GM12874 (cell line): ENCODE results near the gene VTA1.

ENCODE experiments used
- CTCF ChIP-seq: IDR thresholded peaks from 2 replicates; pipeline ENCODE4 v1.5.1; 2011; ENCODE audit warnings: low read depth, mild to moderate bottlenecking, control low read depth, low read length, moderate library complexity; ENCODE audit not compliant: insufficient read depth

VTA1 gene

DNA sequence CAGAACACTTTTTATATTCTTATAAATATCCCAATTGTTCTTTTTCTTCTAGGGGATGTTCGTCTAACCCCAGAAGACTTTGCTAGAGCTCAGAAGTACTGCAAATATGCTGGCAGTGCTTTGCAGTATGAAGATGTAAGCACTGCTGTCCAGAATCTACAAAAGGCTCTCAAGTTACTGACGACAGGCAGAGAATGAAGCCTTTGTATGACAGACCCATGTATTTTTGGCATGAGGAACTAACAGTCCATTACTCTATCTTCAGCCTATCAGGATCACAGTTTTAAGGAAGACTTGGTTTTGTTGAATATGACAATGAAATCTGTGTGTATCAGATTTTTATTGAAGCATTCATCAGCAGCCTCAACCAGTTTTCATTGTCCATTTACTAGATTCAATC lies 71.4 kb downstream of the VTA1 start:
- TF ChIP-seq CTCF = no peak

DNA sequence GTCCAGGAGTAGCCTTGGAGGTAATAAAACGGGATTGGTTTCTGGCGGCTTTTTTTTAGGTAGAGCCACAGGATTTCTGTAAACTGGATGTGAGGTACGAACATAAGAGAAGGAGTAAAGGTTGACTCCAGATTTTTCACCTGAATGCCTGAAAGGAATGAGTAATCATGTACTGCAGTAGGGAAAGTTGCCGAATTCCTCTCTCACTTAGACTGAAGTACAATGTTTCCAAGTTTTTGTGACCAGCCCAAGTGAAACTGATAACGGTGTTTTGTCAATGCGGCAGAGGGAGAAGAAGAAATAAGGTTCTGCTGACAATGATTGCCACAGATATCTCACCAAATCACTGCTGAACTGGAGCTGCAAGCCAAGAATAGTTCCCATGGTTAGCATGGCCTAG lies 75.0 kb downstream of the VTA1 start:
- no peak for TF ChIP-seq CTCF

- no peak for TF ChIP-seq CTCF
These were observed 76.9 kb downstream of the VTA1 start for GRCh38 chr6:142223938-142224337.

DNA sequence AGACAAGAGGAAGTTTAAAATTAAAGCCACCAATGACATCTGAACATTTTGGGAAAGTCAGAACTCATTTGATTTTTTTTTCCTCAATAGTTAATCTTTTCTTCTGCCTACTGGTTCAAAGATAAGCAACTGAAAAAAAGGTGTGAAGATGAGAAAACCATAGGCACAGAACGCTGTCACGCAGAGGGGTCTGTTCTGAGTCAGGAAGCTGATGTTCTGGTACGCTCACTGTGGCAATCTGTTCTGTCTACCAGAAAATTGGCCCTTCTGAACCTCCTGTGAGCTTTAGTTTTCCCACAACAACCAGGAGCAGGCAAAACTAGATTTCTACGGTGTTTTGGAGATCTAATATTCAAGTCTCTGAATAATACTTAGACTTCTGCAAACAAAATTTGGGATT lies 78.1 kb downstream of the VTA1 start:
- no peak for TF ChIP-seq CTCF

DNA sequence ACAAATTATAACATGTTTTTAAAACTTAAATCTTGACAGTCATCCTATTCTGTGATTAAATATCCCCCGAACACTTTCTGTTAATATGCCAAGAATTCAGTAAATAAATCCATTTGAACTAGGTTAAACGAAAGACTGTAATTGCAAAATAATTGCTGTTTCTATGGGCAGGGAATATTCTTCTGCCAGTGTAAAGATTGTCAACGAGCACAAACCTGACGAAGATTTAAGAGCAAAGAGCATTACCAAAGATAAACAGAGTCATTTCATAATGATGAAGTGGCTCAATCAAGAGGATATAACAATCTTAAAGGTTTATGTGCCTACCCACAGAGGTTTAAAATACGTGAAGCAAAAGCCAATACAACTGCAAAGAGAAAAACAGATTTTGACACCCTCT lies 78.5 kb downstream of the VTA1 start:
- TF ChIP-seq CTCF = no peak

- no peak for TF ChIP-seq CTCF
These were observed 79.7 kb downstream of the VTA1 start for GRCh38 chr6:142226731-142227130.

- TF ChIP-seq CTCF = peak; percentile 22; the same call in 1 of the 2 replicates
These were observed 85.4 kb downstream of the VTA1 start for GRCh38 chr6:142232206-142233044.
